ENCODE data around the gene BCL2.

BCL2 gene

DNA sequence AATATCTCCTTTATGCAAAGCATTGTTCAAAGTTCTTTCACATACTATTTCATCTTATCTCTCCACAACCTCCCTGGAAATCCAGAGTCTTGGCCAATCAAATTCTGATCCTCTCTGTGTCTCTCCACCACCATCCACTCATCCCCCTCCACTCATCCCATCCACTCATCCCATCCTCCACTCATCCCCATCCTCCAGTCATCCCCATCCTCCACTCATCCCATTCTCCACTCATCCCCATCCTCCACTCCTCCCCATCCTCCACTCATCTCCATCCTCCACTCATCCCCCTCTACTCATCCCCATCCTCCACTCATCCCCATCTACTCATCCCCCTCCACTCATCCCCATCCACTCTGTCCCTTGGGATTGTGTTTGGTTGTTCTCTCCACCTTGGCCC is 101.1 kb downstream of the BCL2 start:
- TF ChIP-seq GATA2 (IDR thresholded peaks at IDR 0.05; ENCODE audit: low read depth, low read length) (no peak), GATA3 (IDR thresholded peaks at IDR 0.05; ENCODE audit: low read depth, low read length) (no peak)

GRCh38 chr18:63216516-63217311 is 102.9 kb downstream of the BCL2 start:
- TF ChIP-seq GATA2 (IDR thresholded peaks at IDR 0.05; ENCODE audit: low read depth, low read length) (no peak), GATA3 (IDR thresholded peaks at IDR 0.05; ENCODE audit: low read depth, low read length) (no peak)

GRCh38 chr18:63213936-63214671 is 105.5 kb downstream of the BCL2 start:
- TF ChIP-seq GATA3 (IDR thresholded peaks at IDR 0.05; ENCODE audit: low read depth, low read length) = no peak
- TF ChIP-seq GATA2 (IDR thresholded peaks at IDR 0.05; ENCODE audit: low read depth, low read length) = no peak

DNA sequence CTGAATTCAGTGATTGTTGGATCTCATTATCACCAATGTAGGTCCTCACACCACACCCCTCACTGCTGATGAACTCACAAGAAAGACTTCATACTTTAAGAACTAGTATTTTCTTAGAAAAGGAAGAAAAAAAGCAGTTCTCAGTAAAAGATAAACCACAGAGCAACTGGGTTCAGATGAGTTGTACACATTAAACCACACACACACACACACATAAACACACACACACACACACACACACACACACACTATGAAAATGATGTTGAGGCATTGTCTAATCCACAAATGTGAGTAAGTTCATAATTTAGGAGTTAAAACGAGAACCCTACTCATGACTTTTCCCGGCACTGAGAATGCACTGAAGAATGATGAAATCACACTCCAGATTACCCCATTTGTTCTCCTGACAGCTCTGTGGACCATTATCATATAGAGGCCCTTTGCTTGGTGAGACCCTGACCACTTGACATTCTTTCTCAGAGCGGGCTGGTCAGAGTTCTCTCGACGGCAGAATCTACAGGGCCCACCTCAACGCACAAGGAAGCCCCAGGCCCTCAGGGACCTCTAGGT is 106.2 kb downstream of the BCL2 start:
- no peak for TF ChIP-seq GATA2 (IDR thresholded peaks at IDR 0.05; ENCODE audit: low read depth, low read length)
- no peak for TF ChIP-seq GATA3 (IDR thresholded peaks at IDR 0.05; ENCODE audit: low read depth, low read length)

GRCh38 chr18:63210521-63210920 is 109.0 kb downstream of the BCL2 start:
- TF ChIP-seq GATA2 (IDR thresholded peaks at IDR 0.05; ENCODE audit: low read depth, low read length) = no peak
- TF ChIP-seq GATA3 (IDR thresholded peaks at IDR 0.05; ENCODE audit: low read depth, low read length) = no peak

DNA sequence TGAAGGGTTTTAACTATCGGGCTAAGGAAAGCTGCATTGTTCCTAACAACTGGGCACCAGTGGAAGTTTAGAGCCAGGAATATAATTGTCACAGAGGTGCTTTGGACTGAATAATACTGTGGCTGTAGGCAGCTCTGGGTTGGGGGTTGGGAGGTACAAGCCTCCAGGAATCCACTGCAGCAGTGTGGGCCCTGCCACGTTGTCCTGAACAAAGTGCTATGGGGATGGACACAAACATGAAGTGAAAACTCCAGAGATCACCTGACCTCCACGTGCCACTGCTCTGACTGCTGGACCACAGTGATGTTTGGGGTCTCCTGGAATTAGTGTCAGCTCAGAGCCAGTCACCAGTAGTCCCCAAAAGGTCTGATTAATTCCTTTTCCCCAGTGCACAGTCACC is 110.9 kb downstream of the BCL2 start:
- no peak for TF ChIP-seq GATA2 (IDR thresholded peaks at IDR 0.05; ENCODE audit: low read depth, low read length)
- TF ChIP-seq GATA3 (IDR thresholded peaks at IDR 0.05; ENCODE audit: low read depth, low read length) = no peak

DNA sequence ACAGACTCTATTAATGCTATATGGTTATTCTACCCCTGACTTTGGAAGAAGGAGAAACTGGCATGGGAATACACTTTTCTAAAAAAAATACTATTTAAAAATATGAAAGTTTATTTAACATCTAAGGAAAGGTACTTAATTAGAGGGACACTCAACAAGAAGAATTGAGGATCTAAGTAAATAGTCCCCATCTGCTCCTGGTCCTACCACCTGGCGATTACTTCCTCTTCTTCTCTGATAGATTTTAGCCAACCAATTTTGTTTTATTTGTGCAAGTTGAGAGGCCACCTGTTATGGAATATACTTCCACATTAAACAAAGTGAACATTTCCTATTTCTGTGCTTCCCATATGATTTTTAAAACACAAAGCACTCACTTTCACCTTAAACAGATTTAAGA is 111.7 kb downstream of the BCL2 start:
- no peak for TF ChIP-seq GATA2 (IDR thresholded peaks at IDR 0.05; ENCODE audit: low read depth, low read length)
- no peak for TF ChIP-seq GATA3 (IDR thresholded peaks at IDR 0.05; ENCODE audit: low read depth, low read length)

- TF ChIP-seq GATA2 (IDR thresholded peaks at IDR 0.05; ENCODE audit: low read depth, low read length) (no peak), GATA3 (IDR thresholded peaks at IDR 0.05; ENCODE audit: low read depth, low read length) (no peak)
Measured at GRCh38 chr18:63207143-63207790, 112.3 kb downstream of the BCL2 start.

GRCh38 chr18:63206433-63207142 is 113.0 kb downstream of the BCL2 start:
- no peak for TF ChIP-seq GATA2 (IDR thresholded peaks at IDR 0.05; ENCODE audit: low read depth, low read length)
- TF ChIP-seq GATA3 (IDR thresholded peaks at IDR 0.05; ENCODE audit: low read depth, low read length) = no peak

DNA sequence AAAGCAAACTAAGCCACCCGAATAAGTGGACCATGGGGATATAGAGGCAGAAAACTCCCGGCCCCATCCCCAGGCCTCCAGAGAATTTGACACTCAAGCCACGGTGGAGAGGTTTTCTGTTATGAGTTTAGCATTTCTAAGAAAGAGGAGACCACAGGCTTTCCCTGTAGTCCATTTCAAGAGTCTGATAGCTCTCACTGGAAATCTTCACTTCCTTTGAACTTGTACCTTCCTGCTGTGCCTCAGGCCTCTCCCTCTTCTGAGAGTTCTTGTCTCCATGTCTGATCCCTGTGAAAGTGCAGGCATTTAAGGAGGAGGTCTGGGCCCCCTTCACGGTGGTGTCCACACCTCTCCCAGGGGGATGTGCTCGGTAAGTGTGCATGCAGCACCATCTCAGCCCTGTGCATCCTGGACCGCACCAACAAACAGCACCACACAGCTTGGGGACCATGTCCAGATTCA is 113.7 kb downstream of the BCL2 start:
- no peak for TF ChIP-seq GATA3 (IDR thresholded peaks at IDR 0.05; ENCODE audit: low read depth, low read length)
- no peak for TF ChIP-seq GATA2 (IDR thresholded peaks at IDR 0.05; ENCODE audit: low read depth, low read length)

DNA sequence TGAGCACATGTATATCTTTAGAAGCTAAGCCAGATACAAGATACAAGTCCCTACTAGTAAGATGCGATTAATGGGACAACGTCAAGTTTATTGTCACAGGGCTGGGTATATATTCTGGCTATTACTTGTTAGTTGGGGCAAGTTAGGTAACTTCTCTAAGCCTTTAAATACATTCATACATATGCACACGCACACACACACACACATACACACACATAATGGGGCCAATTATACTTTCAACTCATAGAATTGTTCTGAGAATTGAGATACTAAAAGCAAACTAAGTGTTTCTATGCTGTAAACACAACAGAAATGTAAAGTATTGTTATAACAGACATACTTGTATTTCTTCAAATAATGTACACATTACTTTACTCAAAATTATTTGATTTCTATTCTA is 116.1 kb downstream of the BCL2 start:
- no peak for TF ChIP-seq GATA3 (IDR thresholded peaks at IDR 0.05; ENCODE audit: low read depth, low read length)
- no peak for TF ChIP-seq GATA2 (IDR thresholded peaks at IDR 0.05; ENCODE audit: low read depth, low read length)

- TF ChIP-seq GATA2 (IDR thresholded peaks at IDR 0.05; ENCODE audit: low read depth, low read length) (no peak), GATA3 (IDR thresholded peaks at IDR 0.05; ENCODE audit: low read depth, low read length) (no peak)
Measured at GRCh38 chr18:63202828-63203227, 116.7 kb downstream of the BCL2 start.

DNA sequence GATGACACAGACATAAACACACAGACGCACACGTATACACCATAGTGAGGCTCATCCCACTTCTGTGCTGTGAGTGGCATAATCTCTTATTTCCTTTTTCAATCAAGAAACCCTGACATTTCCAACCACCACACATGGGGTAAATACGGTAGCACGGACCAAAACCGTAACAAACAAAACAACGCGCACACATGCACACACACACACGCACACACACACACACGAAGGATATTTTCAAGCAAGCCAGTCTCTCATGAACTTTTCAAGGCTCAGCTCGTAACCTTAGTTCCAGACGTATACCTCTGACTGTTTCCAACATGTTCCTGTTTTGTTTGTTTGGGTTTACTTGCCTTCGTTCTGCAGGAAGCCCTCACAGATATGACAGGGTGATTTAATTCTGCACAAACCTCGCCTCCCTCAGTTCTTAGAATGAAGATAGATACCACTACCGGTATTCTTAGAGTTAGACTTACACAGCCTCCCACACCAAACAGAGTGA is 119.8 kb downstream of the BCL2 start:
- no peak for TF ChIP-seq GATA3 (IDR thresholded peaks at IDR 0.05; ENCODE audit: low read depth, low read length)
- no peak for TF ChIP-seq GATA2 (IDR thresholded peaks at IDR 0.05; ENCODE audit: low read depth, low read length)
